UCSD-AML1 (cell line): Measurements from ENCODE around the gene RAPGEF3.

ENCODE experiments used
- DNase-seq: peaks from one replicate; lab custom pipeline; 2025; ENCODE audit not compliant: unreplicated experiment; lab: John Stamatoyannopoulos, UW

The RAPGEF3 gene

DNA sequence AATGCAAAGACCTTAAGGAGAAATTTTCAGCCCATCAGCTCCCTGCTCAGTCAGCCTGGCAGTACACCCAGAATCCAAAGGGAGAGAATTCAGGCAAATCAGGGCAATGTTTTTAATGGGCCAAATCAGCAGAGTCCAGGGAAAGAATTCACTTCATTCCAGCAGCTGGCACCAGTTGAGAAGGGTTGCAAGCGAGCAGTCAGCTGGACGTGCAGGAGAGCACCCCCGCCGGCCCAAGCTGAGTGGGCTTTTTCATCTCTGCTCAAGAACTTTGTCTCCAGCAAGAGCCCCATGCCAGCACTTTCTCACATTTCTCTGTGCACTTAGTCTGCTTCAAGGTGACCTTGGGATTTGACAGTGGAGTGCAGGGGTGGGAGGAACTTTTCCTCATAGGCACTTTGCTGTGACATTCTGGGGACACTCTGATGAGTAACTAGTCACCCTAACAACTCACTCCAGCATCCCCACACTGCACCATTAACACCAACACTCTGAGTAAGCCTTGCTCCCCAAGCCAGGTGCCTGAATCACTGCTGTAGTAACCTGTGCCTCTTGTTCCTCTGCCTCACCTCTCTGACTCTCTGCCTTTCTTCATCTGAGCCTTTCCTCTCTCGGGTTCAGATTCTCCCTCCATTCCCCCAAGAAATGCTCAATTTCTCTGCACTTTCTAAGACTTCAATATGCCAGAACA lies 35.6 kb downstream of the RAPGEF3 start:
- DNase-seq = no peak

DNA sequence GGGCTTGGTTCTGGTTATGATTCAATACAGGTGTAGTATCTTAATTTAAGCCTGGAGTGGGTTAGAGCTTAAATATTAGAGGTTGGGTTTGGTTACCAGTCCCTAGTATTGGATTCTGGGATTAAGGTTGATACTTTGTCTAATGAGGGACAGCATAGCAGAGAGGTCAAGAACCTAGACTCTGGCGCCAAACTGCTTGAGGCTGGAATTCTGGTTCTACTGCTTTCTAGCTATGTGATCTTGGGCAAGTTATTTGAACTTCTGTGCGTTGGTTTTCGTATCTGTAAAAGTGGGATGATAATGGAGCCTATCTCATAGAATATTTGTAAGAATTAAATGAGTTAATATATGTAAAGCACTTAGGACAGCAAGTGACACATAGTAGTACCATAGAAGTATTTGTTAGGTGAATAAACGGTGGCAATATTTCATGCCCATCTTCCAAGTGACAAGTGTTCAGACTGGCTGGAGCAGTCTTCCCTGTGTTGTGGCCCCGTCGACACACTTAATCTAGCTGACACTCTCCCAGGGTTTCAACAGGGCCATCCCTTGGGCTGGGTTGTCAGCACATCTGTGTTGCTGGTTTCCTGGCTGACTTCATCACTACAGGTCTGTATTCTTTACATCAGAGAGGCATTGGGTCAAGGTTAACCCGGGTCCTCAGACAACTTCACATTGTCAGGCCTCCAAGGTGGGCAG lies 36.4 kb downstream of the RAPGEF3 start:
- DNase-seq = no peak

DNA sequence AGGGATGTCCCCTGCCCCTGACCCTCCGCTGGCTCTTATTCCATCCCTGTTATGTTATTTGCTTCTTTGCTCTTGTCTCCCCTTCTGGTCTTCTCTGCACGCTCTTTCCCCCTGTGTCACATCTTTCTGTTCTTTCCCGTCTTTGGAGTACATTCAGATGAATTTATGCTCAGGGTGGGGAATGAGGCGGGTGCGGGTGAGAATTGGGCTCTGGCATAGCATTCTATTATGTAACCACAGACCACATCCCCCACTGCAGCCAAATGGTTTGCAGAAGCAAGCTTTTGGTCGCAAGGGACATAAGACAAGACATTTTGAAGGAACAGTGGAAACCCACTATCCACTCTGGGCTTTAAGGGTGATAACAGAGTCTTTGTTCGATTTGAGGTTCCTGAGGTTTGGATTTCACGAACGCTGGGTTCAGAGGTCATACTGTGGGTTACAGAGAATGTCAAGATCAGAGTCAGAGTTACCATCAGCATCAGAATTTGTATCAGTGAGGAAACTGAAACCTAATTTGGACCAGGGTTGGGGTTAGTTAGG lies 37.2 kb downstream of the RAPGEF3 start:
- no peak for DNase-seq

DNA sequence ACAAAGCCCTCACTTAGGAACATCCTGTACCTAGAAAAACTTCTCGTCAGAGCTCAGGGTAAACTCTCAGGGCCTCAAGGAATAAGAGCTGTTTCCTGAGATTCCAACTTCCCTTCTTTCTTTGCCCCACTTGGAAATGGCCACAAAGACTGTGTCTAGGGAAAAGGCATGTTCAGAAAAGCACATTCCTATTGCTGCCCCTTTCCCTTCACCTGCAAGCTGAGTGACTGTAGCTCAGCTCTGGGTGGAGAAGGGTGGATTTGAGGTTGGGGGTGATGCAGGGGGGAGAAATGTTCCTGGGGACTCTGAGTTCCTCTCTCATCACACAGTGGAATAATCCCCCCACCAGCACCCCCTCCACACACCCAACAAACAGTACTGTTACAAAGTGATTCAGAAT lies 40.1 kb downstream of the RAPGEF3 start:
- DNase-seq = no peak

DNA sequence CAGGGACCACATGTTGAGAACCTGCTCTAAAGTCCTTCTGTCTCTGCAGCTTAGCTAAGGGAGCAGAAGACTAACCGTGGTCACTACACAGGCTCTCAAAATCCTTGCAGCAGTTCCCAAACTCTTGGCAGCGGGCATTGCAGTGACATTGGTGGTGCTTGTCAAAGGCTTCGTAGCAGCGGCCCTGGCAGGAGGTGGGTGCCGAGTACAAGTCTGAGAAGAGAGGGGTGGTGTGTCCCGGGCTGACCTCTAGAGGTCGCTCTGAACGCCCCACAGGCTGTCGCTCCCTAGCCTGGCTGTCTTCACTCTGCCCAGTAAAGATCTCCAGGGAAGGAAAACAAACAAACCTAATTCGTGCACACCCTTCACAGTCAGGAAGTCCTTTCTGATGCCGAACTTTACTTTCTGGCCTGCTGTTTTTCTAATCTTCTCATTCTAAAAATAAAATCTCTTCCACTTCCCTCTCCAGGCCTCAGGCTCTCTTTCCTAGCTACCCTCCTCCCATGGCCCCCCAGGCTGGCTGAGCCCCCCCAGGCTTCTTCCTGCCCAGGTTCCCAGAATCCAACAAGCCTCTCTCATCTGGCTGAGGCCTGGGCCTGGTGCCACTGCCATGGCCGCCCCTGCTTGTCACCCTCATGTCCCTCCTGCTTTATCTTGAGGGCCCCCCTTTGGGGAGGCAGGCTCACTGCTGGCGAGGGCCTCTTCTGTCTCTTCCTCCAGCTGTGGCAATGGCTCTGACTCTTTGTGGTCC lies 41.1 kb downstream of the RAPGEF3 start:
- peak; percentile 79 for DNase-seq

DNA sequence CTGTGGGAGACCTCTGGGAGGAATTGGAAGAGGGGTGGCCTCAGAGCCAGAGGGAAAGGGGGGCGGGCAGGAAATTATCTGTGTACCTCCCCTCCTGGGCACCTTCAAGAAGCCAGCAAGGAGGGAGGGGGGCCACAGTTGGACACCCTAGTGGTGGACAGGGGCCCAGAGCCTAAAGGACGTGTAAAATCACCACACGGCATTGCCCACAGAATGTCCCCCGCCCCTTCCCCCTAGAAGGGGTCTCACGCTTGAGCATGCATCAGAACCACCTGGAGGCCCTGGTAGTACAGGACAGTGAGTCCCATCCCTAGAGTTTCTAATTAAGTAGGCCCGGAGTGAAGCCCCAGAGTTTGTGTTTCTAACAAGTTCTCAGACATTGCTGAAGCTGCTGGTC lies 41.6 kb downstream of the RAPGEF3 start:
- DNase-seq = no peak

DNA sequence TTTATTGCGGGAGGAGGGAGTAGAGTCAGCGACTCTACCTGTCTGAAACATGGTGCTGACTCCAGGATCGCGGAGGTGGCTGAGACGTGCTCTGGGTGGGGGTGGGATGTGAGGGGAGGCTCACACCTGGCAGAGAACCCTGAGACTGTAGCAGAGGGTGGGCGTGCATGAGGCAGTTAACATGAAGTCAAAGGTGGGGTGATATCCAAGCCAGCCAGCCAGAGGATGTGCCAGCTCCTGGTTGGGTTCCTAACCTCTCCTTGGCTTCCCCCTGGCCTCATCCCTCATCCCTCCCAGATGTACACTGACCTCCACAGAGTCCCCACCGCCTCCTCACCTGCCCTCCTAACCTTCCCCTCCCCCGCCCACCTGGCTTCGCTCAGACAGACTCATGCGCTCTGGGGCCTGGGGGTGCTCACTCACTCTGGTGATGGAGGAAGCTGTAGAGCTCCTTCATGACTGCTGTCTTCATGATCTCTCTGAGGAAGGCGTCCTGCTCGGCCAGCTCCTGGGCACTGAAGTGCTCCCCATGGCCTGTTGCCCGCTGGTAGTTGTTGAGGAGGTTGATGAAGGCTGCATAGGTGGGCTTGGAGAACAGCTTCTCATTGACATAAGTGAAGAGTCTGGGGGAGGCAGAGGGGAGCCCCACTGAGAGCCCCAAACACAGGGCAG lies 42.7 kb downstream of the RAPGEF3 start:
- no peak for DNase-seq

DNA sequence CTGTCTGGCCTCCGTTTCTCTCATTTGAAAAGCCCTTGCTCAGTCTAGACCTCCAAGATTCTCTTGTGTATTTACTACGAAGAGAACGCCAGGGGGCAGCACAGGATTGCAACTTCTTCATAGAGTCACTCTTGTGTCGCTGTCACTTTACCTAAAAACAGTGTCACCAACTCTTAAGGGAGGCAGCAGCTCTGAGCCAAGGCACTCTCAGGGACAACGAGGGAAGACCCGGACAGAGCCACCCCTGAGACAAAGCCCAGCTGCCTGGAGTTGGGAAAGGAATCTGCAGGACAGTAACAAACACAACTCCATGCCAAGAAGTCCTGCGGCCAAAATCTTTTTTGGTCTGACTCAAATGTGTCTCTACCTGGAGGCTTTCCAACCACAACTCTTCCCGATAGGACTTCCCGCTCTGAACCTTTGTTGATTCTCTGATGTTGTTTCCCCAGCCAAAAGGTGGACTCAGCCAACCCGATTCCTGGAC lies 43.2 kb downstream of the RAPGEF3 start:
- DNase-seq = peak; percentile 65

DNA sequence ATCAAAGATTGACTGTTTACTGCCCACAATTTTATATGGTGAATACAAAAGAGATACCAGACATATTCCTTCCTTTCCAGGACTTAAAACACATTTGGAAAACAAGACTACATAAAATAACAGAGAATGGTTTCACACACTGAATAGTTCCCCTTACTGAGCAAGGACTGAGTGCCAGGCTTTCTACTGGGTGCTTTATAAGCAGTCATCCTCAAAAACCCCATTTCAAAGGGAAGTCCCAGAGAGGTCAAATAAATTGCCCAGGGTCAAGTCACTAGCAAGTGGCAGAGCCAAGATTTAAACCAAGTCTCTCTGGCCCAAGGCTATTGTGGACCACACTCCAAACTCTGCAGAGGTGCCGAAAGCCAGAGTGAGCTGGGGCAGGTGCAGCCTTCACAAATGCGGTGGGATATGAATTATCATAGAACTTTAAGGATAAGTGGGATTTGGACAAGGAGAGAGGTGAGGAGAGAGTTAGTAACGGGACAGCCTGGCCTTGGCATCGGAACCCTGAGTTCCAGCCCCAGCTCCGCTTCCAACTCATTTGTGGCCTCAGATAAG lies 43.8 kb downstream of the RAPGEF3 start:
- no peak for DNase-seq

DNA sequence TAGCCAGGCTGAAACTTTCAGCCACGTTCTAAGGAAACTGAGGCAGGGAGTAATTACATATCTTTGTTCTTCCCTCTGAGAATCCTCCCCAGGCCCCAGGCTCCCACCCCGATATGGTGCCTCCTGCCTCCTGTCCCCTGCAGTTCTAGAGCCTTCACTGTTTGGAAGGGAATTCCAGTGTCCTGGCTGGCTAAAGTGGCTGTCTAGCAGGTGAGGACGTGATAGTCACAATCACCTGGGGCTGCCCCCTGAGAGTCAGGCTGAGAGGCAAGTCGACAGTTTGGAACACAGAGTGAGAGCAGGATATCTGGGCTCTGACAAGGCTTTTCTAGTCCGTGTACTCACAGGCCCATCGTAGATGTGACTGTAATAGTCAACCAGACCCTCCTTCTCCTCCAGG lies 46.5 kb downstream of the RAPGEF3 start:
- DNase-seq = no peak

DNA sequence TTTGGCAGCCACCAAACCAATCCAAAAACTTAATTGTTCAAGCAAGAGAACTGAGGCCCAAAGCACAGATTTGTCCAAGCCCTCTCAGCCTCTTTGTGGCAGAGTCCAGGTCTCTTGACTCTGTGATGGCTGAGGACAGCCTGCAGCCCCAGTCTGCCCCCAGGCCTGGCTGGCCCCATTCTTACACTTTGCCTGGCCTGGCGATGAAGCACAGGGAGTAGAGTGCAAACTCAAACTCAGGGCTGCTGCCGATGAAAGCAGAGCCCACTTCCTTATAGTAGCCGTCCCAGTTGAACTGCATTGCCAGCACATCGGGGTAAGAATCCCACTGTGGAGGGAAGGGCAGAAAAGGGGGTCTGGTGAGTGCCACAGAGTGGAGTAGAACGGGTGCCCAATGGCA lies 47.2 kb downstream of the RAPGEF3 start:
- DNase-seq = no peak

DNA sequence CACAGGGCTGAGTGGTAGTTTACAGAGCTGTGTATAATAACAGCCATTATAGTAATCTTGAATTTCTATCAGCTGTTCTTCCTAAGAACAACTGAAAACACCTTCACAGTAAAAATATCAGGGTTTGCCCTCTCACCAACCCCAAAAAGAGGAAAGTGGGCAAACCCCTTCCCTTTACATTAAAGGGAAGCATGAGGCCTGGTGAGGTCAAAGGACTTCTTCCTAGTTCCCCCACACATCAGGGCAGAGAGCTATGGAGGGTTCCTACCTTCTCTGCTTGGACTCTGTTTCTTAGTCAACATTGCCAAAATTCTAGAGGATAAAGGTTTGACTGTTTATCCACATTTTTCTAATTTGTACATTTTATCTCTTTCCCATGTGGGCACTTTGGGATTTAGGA lies 48.4 kb downstream of the RAPGEF3 start:
- DNase-seq = no peak

DNA sequence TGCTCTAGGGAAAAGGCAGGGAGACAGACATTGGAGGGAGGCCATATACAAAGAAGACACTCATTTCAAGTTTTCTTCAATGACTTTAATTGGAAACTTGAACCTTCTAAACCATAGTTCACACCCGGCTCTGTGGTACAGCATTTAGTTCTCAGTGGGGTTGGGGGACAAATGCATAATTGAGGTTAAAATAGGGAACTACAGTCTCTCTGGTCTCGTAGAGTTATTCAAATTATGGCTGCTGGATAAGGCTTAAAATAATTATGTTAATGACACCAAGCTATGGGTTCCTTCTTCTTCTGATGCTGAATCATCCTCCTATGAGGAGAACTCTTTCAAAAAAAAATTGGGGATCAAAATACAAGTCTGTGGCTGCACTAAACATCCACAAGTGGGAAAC lies 49.0 kb downstream of the RAPGEF3 start:
- DNase-seq = no peak

DNA sequence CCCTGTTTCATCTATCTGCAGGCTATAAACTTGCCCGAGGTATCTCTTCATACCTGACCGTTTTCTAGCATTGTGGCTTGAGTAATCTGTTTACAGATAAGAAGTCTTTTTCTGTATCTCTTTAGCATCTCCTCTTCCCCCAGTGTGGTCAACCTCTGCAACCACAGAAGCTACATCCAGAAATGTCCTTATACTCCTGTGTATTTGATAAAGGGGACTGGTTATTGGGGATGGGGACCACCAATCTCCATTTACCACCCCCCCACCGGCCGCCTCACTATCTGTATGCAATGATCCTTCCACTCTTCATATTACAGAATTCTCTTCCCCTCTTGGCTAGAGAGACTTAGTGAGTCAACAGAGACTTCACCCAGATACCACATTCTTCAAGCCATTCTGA lies 49.4 kb downstream of the RAPGEF3 start:
- DNase-seq = no peak

DNA sequence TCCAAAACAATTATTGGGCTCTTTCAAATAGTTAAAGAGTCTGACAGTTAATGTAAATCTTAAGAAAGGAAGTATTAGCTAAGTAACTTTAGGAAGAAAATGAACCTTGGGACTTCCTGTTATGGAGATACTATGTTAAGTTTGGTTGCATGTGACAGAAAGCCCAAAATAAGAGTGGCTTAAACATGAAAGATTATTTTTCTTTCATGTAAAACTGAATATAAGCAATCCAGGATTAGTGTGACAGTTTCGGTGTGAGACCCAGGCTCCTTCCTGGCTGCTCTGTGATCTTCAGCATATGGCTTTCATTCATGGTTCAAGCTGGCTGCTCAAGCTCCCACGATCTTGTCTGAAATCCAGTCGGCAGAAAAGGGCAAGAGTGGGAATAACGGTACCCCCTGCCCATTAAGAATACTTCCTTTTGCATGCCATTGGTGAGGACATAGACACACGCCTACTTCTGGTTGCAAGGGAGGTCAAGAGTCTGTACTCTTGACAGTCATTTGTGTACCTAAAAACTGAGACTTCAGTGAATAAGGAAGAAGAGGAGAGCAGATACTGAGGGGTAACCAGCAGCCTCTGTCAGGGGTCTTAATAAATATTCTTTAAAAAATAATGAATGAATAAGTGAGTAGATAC lies 50.7 kb downstream of the RAPGEF3 start:
- no peak for DNase-seq

DNA sequence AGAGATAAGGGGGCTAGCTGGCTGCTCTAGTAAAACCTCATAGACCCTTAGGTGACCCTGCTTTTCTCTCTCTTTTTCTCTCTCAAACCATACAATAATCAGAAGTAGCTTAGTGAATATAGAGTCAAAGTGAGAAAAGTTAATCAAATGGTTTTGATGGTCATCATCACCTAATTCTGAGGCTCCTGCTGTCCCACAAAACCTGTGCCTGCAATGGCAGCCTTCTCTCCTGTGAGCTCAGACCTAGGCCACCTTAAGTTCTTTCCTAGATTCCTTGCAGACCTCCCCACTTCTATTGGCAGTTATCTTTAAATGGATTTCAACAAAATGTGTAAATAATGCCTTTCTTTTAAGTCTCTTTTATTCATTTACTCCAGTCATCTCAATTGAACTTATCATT lies 51.3 kb downstream of the RAPGEF3 start:
- no peak for DNase-seq

DNA sequence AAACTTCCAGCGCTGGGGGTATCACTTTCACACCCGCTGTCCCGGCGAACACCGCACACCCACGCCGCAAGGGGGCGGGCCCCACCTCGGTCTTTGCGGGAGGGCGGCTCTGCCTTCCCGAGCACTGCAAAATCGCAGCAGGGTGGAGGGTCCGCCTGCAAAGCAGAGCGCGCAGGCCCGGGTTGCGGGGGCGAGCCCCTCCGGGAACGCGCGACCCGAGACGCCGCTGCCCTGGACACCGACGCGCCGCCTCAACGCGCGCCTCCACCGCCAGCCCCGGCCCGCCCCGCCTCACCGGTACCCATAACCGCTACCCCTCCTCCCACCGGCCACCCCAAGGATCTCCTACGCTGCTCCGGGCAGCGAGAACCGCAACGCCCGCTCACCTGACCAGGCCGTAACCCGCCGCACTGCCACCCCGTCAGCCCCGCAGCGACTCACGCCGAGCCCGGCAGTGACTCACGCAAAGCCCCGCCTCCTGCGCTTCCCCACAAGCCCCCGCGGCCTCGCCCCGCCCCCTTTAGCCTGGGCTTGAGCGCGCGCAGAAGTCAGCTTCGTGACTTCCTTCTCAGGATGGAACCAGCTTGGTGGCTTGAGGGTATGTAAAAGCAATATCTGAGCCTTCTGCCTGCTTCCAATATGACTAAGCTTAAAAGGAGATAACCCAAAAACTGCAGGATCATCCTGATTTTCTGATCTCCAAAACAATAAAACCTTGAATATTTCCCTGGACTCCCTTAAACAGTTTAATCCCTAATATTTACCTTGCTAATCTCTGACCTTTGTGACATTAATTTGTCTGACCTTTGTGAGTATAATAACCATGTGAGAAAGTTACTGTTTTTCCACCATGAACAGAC lies 52.9 kb downstream of the RAPGEF3 start, which contains the start of gene RPAP3:
Gene RPAP3 (minus strand): TSS at position 465 of the 860 bp plus-strand sequence. CDS start 3,190 bp downstream, outside the sequence.
- peak; percentile 96 for DNase-seq

DNA sequence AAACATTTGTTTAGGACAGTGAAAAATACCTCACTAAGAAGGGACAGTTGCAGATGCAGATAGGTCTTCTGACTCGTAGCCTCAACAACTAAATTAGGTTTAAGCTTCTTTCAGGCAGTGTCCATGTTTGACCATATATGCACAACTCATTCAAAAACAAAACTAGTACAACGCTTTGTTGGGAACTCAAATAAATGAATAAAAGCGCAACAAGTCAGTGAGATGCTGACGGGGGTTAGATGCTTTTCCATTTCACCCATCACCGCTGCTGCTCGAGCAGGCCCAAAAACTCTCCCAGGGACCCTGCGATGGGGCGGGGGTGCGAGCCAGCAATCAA lies 53.5 kb downstream of the RAPGEF3 start:
- DNase-seq = no peak

DNA sequence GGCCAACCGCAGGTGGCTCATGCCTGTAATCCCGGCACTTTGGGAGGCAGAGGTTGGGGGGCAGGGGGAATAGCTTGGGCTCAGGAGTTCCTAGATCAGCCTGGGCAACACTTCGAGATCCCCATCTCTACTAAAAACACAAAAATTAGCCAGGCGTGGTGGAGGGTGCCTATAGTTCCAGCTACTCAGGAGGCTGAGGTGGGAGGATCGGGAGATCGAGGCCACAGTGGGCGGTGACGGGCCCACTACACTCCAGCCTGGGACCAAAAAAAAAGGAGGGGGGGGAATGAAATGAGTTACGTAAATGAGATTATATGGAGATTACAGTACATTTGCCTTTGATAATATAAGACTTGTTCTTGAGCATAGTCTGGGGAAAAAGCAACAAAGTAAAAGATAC lies 54.0 kb downstream of the RAPGEF3 start:
- DNase-seq = no peak
